CD4-positive, alpha-beta T cell (primary cell): ENCODE data around the gene JPH4. TPM values are rescaled to one million over a fixed set of nuclear protein-coding genes. Genes with fewer than 3 reads are reported as not detected.

ENCODE experiments used
- ATAC-seq: fragments of 200-7000 bp; cut with Tn5 transposase; one replicate; pipeline ENCODE4 v1.10.0; 2022; ENCODE audit warnings: mild to moderate bottlenecking; ENCODE audit not compliant: poor library complexity
- CTCF ChIA-PET: fragments of 350-600 bp; sonication (Branson Sonifier 250); formaldehyde crosslinking; loops from one replicate; lab custom pipeline; 2021; ENCODE audit warnings: antibody characterized with exemption, inconsistent platforms; lab: Charles Lee
- POLR2A ChIA-PET: fragments of 350-600 bp; sonication (Branson Sonifier 250); formaldehyde crosslinking; loops from one replicate; lab custom pipeline; 2021; ENCODE audit warnings: antibody characterized with exemption, inconsistent platforms; lab: Charles Lee
- DNase-seq, 14 experiments: peaks; one replicate each; pipeline ENCODE4 v3.0.0-alpha.2; 2013 to 2020; ENCODE audit warnings: mixed read lengths in 2 of 14
- H3K27ac ChIP-seq, 2 donors: one replicate each; pipeline versions ENCODE4 v1.5.1 to v1.7.0; 2013; ENCODE audit warnings: low read length in 2 of 2, low read depth in 1 of 2, mild to moderate bottlenecking in 1 of 2
- H3K27me3 ChIP-seq, 2 experiments: 1 replicate in 1 of 2; 2 replicates in 1 of 2; pipeline versions ENCODE4 v1.6.1 to v1.7.0; 2013; ENCODE audit warnings: low read length in 2 of 2, control low read depth in 1 of 2, mild to moderate bottlenecking in 1 of 2, moderate library complexity in 1 of 2; ENCODE audit not compliant: insufficient read depth in 2 of 2, control insufficient read depth in 1 of 2
- H3K36me3 ChIP-seq: one replicate; pipeline ENCODE4 v1.6.1; 2013; ENCODE audit warnings: low read length, control low read depth; ENCODE audit not compliant: insufficient read depth
- H3K4me1 ChIP-seq: one replicate; pipeline ENCODE4 v1.6.1; 2013; ENCODE audit warnings: low read length, control low read depth; ENCODE audit not compliant: insufficient read depth
- H3K4me3 ChIP-seq: one replicate; pipeline ENCODE4 v1.5.1; 2013; ENCODE audit warnings: mild to moderate bottlenecking, low read length, moderate library complexity
- H3K9me3 ChIP-seq, 2 experiments: 1 replicate in 1 of 2; 2 replicates in 1 of 2; pipeline versions ENCODE4 v1.6.1 to v1.7.0; 2013; ENCODE audit warnings: low read length in 2 of 2, mild to moderate bottlenecking in 2 of 2, control low read depth in 1 of 2, moderate library complexity in 1 of 2; ENCODE audit not compliant: control insufficient read depth in 1 of 2, insufficient read depth in 1 of 2
- H3K27ac Mint-ChIP-seq: one replicate; pipeline ENCODE4 v1.8.0; 2020; ENCODE audit warnings: mixed read lengths
- H3K27me3 Mint-ChIP-seq: one replicate; pipeline ENCODE4 v1.8.0; 2021; ENCODE audit warnings: mixed read lengths
- H3K36me3 Mint-ChIP-seq: one replicate; pipeline ENCODE4 v1.8.0; 2021; ENCODE audit warnings: low read depth, mixed read lengths
- H3K4me1 Mint-ChIP-seq: one replicate; pipeline ENCODE4 v1.8.0; 2021; ENCODE audit warnings: low read depth, mixed read lengths
- H3K4me3 Mint-ChIP-seq: one replicate; pipeline ENCODE4 v1.8.0; 2020; ENCODE audit warnings: mild to moderate bottlenecking, mixed read lengths
- H3K9me3 Mint-ChIP-seq: one replicate; pipeline ENCODE4 v1.8.0; 2020; ENCODE audit warnings: mixed read lengths
- CTCF ChIP-seq: fragments of 200-600 bp; IDR thresholded peaks from one replicate; pipeline ENCODE4 v1.8.0; 2022; ENCODE audit warnings: antibody characterized with exemption, mild to moderate bottlenecking
- intact Hi-C, 2 experiments: fragments of 100-400 bp; cut with DNase I in 1 of 2; cut with micrococcal nuclease in 1 of 2; formaldehyde crosslinking; loops; one replicate each; pipeline versions ENCODE4 v1.15.1 to v1.9.0; 2023 to 2025; cut with DNase I, micrococcal nuclease
- total RNA-seq, 174 experiments: library from RNA in 2 of 174; stranded (reverse) in 2 of 174; gene quantifications; one replicate each; pipeline ENCODE4 v1.2.3 and lab custom pipeline; 2021 to 2026

Gene JPH4
- total RNA-seq, 2 experiments from 2014 or later, result not detected

- peaks cover 14% of the 10 kb centered on the region for H3K27me3 Mint-ChIP-seq
- Histone ChIP-seq H3K4me3 (no peak overlapping the region), H3K4me1 (no peaks in the 10 kb centered on the region), H3K27ac (no peak overlapping the region), H3K27me3 (no peaks in the 10 kb centered on the region), H3K9me3 (no peaks in the 10 kb centered on the region), H3K36me3 (no peaks in the 10 kb centered on the region)
- ChIA-PET CTCF (no interaction called here), POLR2A (no interaction called here)
- DNase-seq (no peak), ATAC-seq (no peak)
- no peak overlapping the region for H3K27ac Mint-ChIP-seq
- H3K4me1 Mint-ChIP-seq, result no peaks in the 10 kb centered on the region
- no peaks in the 10 kb centered on the region for H3K36me3 Mint-ChIP-seq
- no peak for TF ChIP-seq CTCF
- intact Hi-C loops, result no loop called here
- no peak overlapping the region for H3K4me3 Mint-ChIP-seq
- H3K9me3 Mint-ChIP-seq, result no peaks in the 10 kb centered on the region
Measured at GRCh38 chr14:23618415-23618988, 39.9 kb upstream of the JPH4 start.

GRCh38 chr14:23617539-23617938, 38.9 kb upstream of the JPH4 start:
- no peak overlapping the region for H3K4me3 Mint-ChIP-seq
- no peak for ATAC-seq
- no peaks in the 10 kb centered on the region for H3K36me3 Mint-ChIP-seq
- no peak for TF ChIP-seq CTCF
- Histone ChIP-seq H3K4me3 (no peak overlapping the region), H3K27me3 (no peaks in the 10 kb centered on the region), H3K9me3 (no peaks in the 10 kb centered on the region), H3K36me3 (no peaks in the 10 kb centered on the region), H3K27ac (no peak overlapping the region), H3K4me1 (no peaks in the 10 kb centered on the region)
- H3K4me1 Mint-ChIP-seq, result no peaks in the 10 kb centered on the region
- ChIA-PET CTCF (no interaction called here), POLR2A (no interaction called here)
- no peaks in the 10 kb centered on the region for H3K9me3 Mint-ChIP-seq
- no peak for DNase-seq
- H3K27ac Mint-ChIP-seq, result no peak overlapping the region
- intact Hi-C loops, result no loop called here
- H3K27me3 Mint-ChIP-seq, result peaks cover 14% of the 10 kb centered on the region

- no peaks in the 10 kb centered on the region for H3K9me3 ChIP-seq
- CTCF ChIA-PET, result no interaction called here
- DNase-seq (no peak), ATAC-seq (no peak)
- no peaks in the 10 kb centered on the region for H3K36me3 Mint-ChIP-seq
- no peak overlapping the region for H3K4me3 Mint-ChIP-seq
- no peaks in the 10 kb centered on the region for H3K9me3 Mint-ChIP-seq
- H3K27ac ChIP-seq, result no peak overlapping the region
- no peaks in the 10 kb centered on the region for H3K27me3 ChIP-seq
- H3K4me1 Mint-ChIP-seq, result peaks cover 12% of the 10 kb centered on the region
- H3K4me1 ChIP-seq, result peaks cover 10% of the 10 kb centered on the region
- peaks cover 14% of the 10 kb centered on the region for H3K27me3 Mint-ChIP-seq
- no peaks in the 10 kb centered on the region for H3K36me3 ChIP-seq
- POLR2A ChIA-PET, result no interaction called here
- TF ChIP-seq CTCF, result no peak
- intact Hi-C loops, result no loop called here
- H3K4me3 ChIP-seq, result no peak overlapping the region
- H3K27ac Mint-ChIP-seq, result no peak overlapping the region
Measured at GRCh38 chr14:23615856-23616255, 37.3 kb upstream of the JPH4 start.
